ENCODE measurements around the gene NDUFS6.

The NDUFS6 gene

GRCh38 chr5:1830571-1831228 lies 29.5 kb downstream of the NDUFS6 start:
- TF ChIP-seq CSDC2 (CRISPR knock-in tag; IDR thresholded peaks at IDR 0.05) (no peak), ZC3H10 (CRISPR knock-in tag; IDR thresholded peaks at IDR 0.05) (no peak)
- ATAC-seq = no peak

- TF ChIP-seq TCF4 (CRISPR knock-in tag; IDR thresholded peaks at IDR 0.05; ENCODE audit: borderline replicate concordance) (no peak), CSRNP3 (CRISPR knock-in tag; IDR thresholded peaks at IDR 0.05) (no peak), ISL1 (CRISPR knock-in tag; IDR thresholded peaks at IDR 0.05) (no peak)
- no peak for ATAC-seq
These were observed 30.1 kb downstream of the NDUFS6 start for GRCh38 chr5:1831257-1831656.

- ATAC-seq = no peak
- TF ChIP-seq ZNF8 (CRISPR knock-in tag; IDR thresholded peaks at IDR 0.05) = no peak
- no peak for TF ChIP-seq PPARA (CRISPR knock-in tag; IDR thresholded peaks at IDR 0.05; ENCODE audit: borderline replicate concordance)
These were observed 30.6 kb downstream of the NDUFS6 start for GRCh38 chr5:1831677-1832313.

GRCh38 chr5:1832511-1833250 lies 31.5 kb downstream of the NDUFS6 start:
- TF ChIP-seq CSRNP3 (CRISPR knock-in tag; IDR thresholded peaks at IDR 0.05) (no peak), ZNF8 (CRISPR knock-in tag; IDR thresholded peaks at IDR 0.05) (no peak), CSDC2 (CRISPR knock-in tag; IDR thresholded peaks at IDR 0.05) (no peak), ZFP3 (CRISPR knock-in tag; IDR thresholded peaks at IDR 0.05) (no peak), ZC3H10 (CRISPR knock-in tag; IDR thresholded peaks at IDR 0.05) (no peak), ESRRG (CRISPR knock-in tag; IDR thresholded peaks at IDR 0.05) (no peak), BACH2 (CRISPR knock-in tag; IDR thresholded peaks at IDR 0.05; ENCODE audit: borderline replicate concordance) (no peak), GLIS3 (CRISPR knock-in tag; IDR thresholded peaks at IDR 0.05) (no peak), ISL1 (CRISPR knock-in tag; IDR thresholded peaks at IDR 0.05) (no peak), ZFP30 (CRISPR knock-in tag; IDR thresholded peaks at IDR 0.05) (no peak)
- no peak for ATAC-seq

DNA sequence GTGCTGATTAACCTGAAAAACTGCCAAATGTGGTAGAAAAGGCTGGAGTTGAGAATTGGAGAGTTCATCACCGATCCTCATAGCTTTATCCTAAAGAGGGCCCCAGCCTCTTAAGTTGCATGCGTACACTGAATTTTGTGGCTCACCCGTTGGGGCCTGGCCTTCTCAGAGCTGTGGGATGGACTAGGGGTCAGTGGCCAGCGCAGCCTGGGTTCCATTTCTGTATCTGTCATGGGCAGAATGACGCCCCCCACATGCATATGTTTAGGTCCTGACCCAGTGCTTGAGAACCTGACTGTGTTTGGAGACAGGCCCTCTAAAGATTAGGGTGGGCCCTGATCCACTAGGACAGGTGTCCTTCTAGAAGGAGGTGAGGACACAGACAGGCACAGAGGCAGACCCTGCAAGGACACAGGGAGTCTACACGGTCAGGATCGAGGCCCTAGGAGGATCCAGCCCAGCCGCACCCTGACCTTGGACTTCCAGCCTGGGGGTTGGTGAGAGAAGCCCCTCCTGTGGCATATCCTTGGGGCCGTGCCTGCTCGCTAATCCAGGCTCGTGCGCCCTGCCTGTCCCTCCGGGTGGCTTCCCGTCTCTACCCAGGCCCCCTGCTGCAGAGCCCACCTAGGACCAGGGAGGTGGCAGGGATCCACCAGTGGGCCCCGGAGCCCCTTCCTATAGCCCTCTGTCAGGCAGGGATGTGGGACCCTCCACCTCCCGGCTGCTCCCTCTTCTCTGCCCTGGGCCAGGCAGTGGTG lies 32.2 kb downstream of the NDUFS6 start:
- TF ChIP-seq TCF4 (CRISPR knock-in tag; IDR thresholded peaks at IDR 0.05; ENCODE audit: borderline replicate concordance) (no peak), SNAI2 (CRISPR knock-in tag; IDR thresholded peaks at IDR 0.05) (no peak), ARNTL (CRISPR knock-in tag; IDR thresholded peaks at IDR 0.05; ENCODE audit: borderline replicate concordance, low read depth) (no peak), CSRNP3 (CRISPR knock-in tag; IDR thresholded peaks at IDR 0.05) (no peak), TOX (CRISPR knock-in tag; IDR thresholded peaks at IDR 0.05; ENCODE audit: borderline replicate concordance) (no peak), GLIS3 (CRISPR knock-in tag; IDR thresholded peaks at IDR 0.05) (no peak)
- TF ChIP-seq, protein P1, sequence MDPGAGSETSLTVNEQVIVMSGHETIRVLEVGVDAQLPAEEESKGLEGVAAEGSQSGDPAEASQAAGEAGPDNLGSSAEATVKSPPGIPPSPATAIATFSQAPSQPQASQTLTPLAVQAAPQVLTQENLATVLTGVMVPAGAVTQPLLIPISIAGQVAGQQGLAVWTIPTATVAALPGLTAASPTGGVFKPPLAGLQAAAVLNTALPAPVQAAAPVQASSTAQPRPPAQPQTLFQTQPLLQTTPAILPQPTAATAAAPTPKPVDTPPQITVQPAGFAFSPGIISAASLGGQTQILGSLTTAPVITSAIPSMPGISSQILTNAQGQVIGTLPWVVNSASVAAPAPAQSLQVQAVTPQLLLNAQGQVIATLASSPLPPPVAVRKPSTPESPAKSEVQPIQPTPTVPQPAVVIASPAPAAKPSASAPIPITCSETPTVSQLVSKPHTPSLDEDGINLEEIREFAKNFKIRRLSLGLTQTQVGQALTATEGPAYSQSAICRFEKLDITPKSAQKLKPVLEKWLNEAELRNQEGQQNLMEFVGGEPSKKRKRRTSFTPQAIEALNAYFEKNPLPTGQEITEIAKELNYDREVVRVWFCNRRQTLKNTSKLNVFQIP (CRISPR knock-in tag; IDR thresholded peaks at IDR 0.05; ENCODE audit: borderline replicate concordance, low read depth) = no peak
- no peak for ATAC-seq

Measured in SK-N-SH treated with all-trans-retinoic acid at 6 μM for 48 hours (cell line).